Endothelial cell of umbilical vein (primary cell): Measurements from ENCODE around the gene FAU. TPM values are rescaled to one million over a fixed set of nuclear protein-coding genes. Genes with fewer than 3 reads are reported as not detected.

ENCODE experiments used
- BruUV-seq: library from RNA; stranded (reverse); fragments of 400-500 nt; replicated peaks from 2 replicates; lab custom pipeline; 2021; lab: Mats Ljungman, UMichigan
- CTCF ChIA-PET: fragments of 300-600, 350-600 bp; sonication (Branson Sonifier 250); formaldehyde crosslinking; loops from one replicate; lab custom pipeline; 2021; ENCODE audit warnings: antibody characterized with exemption, inconsistent platforms; lab: Charles Lee
- POLR2A ChIA-PET: fragments of 300-600, 350-600 bp; sonication (Branson Sonifier 250); formaldehyde crosslinking; loops from one replicate; lab custom pipeline; 2021; ENCODE audit warnings: antibody characterized with exemption, inconsistent platforms; lab: Charles Lee
- DNase-seq: peaks from one replicate; pipeline ENCODE4 v3.0.0-alpha.2; 2011; ENCODE audit warnings: low read depth, low spot score
- FAIRE-seq: peaks from 2 replicates; lab custom pipeline; 2011; peaks lifted over from hg19 to GRCh38; lab: Jason Lieb, UNC
- H2AFZ ChIP-seq: 2 replicates; pipeline ENCODE4 v1.6.0; 2012; ENCODE audit warnings: low read depth, low read length, control low read depth, inconsistent platforms
- H3K27ac ChIP-seq: 2 replicates; pipeline ENCODE4 v1.5.1; 2011; ENCODE audit warnings: low read depth, mild to moderate bottlenecking, control low read depth, low read length, moderate library complexity; ENCODE audit not compliant: insufficient read depth
- H3K27me3 ChIP-seq, 2 experiments: 2 replicates each; pipeline versions ENCODE4 v1.6.0 to v1.6.1; 2011; ENCODE audit warnings: low read length in 2 of 2, mixed read lengths in 1 of 2; ENCODE audit not compliant: control insufficient read depth in 2 of 2, insufficient read depth in 2 of 2
- H3K36me3 ChIP-seq, 2 experiments: 2 replicates in 1 of 2; 3 replicates in 1 of 2; pipeline ENCODE4 v1.5.1; 2011; ENCODE audit warnings: low read length in 2 of 2, mild to moderate bottlenecking in 1 of 2, moderate library complexity in 1 of 2; ENCODE audit not compliant: control insufficient read depth in 2 of 2, insufficient read depth in 2 of 2; ENCODE audit errors: extremely low read depth in 1 of 2
- H3K4me1 ChIP-seq: 3 replicates; pipeline ENCODE4 v1.5.1; 2011; ENCODE audit warnings: mild to moderate bottlenecking, low read length; ENCODE audit not compliant: control insufficient read depth, insufficient read depth; ENCODE audit errors: extremely low read depth
- H3K4me2 ChIP-seq: 2 replicates; pipeline ENCODE4 v1.6.1; 2011; ENCODE audit warnings: low read length, control low read depth, mixed read lengths; ENCODE audit not compliant: insufficient read depth
- H3K4me3 ChIP-seq, 3 experiments: fragments of 200-600 bp in 1 of 3; sonication (generic), shearing (Covaris generic) in 1 of 3; replicated peaks in 1 of 3; 2 replicates each; pipeline ENCODE4 v1.5.1; 2011 to 2016; ENCODE audit warnings: control low read depth in 3 of 3, low read length in 3 of 3, mild to moderate bottlenecking in 2 of 3, inconsistent platforms in 1 of 3, low read depth in 1 of 3, moderate library complexity in 1 of 3; ENCODE audit not compliant: insufficient read depth in 1 of 3
- H3K79me2 ChIP-seq: 2 replicates; pipeline ENCODE4 v1.6.0; 2012; ENCODE audit warnings: low read length, inconsistent platforms; ENCODE audit not compliant: control insufficient read depth, insufficient read depth
- H3K9ac ChIP-seq: replicated peaks from 2 replicates; pipeline ENCODE3; 2011; ENCODE audit warnings: low read length, control low read depth; ENCODE audit not compliant: insufficient read depth; ENCODE audit errors: extremely low read depth
- H3K9me1 ChIP-seq: replicated peaks from 3 replicates; pipeline ENCODE4 v1.6.0; 2011; ENCODE audit warnings: mild to moderate bottlenecking, low read length; ENCODE audit not compliant: control insufficient read depth, insufficient read depth; ENCODE audit errors: extremely low read depth
- H3K9me3 ChIP-seq: replicated peaks from 2 replicates; pipeline ENCODE4 v1.5.1; 2012; ENCODE audit warnings: low read length, inconsistent platforms; ENCODE audit not compliant: control insufficient read depth, insufficient read depth
- H4K20me1 ChIP-seq: replicated peaks from 2 replicates; pipeline ENCODE3; 2011; ENCODE audit warnings: mild to moderate bottlenecking, low read length; ENCODE audit not compliant: control insufficient read depth, insufficient read depth; ENCODE audit errors: extremely low read depth
- CTCF ChIP-seq, 2 donors: IDR thresholded peaks; 1 replicate in 1 of 2; 2 replicates in 1 of 2; pipeline ENCODE4 v1.5.1; 2011; ENCODE audit warnings: low read length in 2 of 2, mild to moderate bottlenecking in 2 of 2, moderate library complexity in 2 of 2, control low read depth in 1 of 2, inconsistent platforms in 1 of 2, low read depth in 1 of 2; ENCODE audit not compliant: insufficient read depth in 1 of 2; ENCODE audit errors: extremely low read depth in 1 of 2
- EZH2 ChIP-seq: IDR thresholded peaks from 2 replicates; pipeline ENCODE4 v1.6.1; 2012; ENCODE audit warnings: borderline replicate concordance, low read depth, mild to moderate bottlenecking, moderate library complexity, low read length, inconsistent platforms; ENCODE audit not compliant: severe bottlenecking
- FOS ChIP-seq: IDR thresholded peaks from 2 replicates; pipeline ENCODE4 v1.6.1; 2011; ENCODE audit warnings: mild to moderate bottlenecking, low read length, moderate library complexity, borderline replicate concordance; ENCODE audit not compliant: insufficient read depth
- GATA2 ChIP-seq: IDR thresholded peaks from 2 replicates; pipeline ENCODE4 v1.7.0; 2011; ENCODE audit warnings: low read depth, mild to moderate bottlenecking, moderate library complexity, mixed read lengths, low read length; ENCODE audit not compliant: insufficient read length, insufficient read depth
- JUN ChIP-seq: IDR thresholded peaks from 2 replicates; pipeline ENCODE4 v1.6.1; 2011; ENCODE audit warnings: borderline replicate concordance, low read depth; ENCODE audit not compliant: insufficient read length, insufficient read depth
- MAX ChIP-seq: IDR thresholded peaks from 2 replicates; pipeline ENCODE4 v1.6.1; 2011; ENCODE audit not compliant: insufficient read depth, insufficient read length
- MYC ChIP-seq: IDR thresholded peaks from one replicate; pipeline ENCODE4 v1.6.1; 2011; ENCODE audit warnings: mild to moderate bottlenecking, low read depth, low read length
- POLR2A ChIP-seq: IDR thresholded peaks from 2 replicates; pipeline ENCODE4 v1.6.1; 2012; ENCODE audit warnings: low read depth, mild to moderate bottlenecking, control low read depth, low read length
- POLR2AphosphoS5 ChIP-seq: IDR thresholded peaks from 2 replicates; pipeline ENCODE4 v1.6.1; 2012; ENCODE audit warnings: low read depth, mild to moderate bottlenecking, control low read depth, low read length, moderate library complexity; ENCODE audit not compliant: insufficient read depth
- dilution Hi-C: fragments of 300-500 bp; cut with MboI; formaldehyde crosslinking; loops from one replicate; pipeline ENCODE4 v1.15.0; 2019; ENCODE audit warnings: low sequenced_read_pairs; ENCODE audit not compliant: extremely low pct_ligation_motif_present
- intact Hi-C: fragments of 100-400 bp; cut with micrococcal nuclease; formaldehyde crosslinking; loops from one replicate; pipeline ENCODE4 v1.10.0; 2022
- polyA plus RNA-seq, 4 experiments: library from polyadenylated mRNA; depleted of rRNA in 3 of 4; stranded (reverse) in 3 of 4; unstranded in 1 of 4; fragments of >200 nt; gene quantifications; 2 replicates each; pipeline versions ENCODE4 v1.2.1 to v1.2.3, GENCODE V29; 2011 to 2012; ENCODE audit warnings: missing spikeins in 1 of 4
- total RNA-seq: library from RNA; stranded (reverse); gene quantifications from 2 replicates; pipeline ENCODE4 v1.2.3, GENCODE V29; 2021

The FAU gene
- total and polyA plus RNA-seq, 2 donors (not counting 3 experiments of a cell fraction or from before 2014, with no cell fraction given): 741 to 746 TPM

- intact Hi-C loops (no loop called here), dilution Hi-C loops (no loop called here)
- H3K27me3 ChIP-seq: peaks cover 6 to 7% of the 10 kb centered on the region in 2 experiments
- no peaks in the 10 kb centered on the region for H3K9me3 ChIP-seq
- H3K79me2 ChIP-seq: no peaks in the 10 kb centered on the region
- no peak for TF ChIP-seq MAX
- TF ChIP-seq POLR2AphosphoS5: no peak
- DNase-seq: no peak
- no TSS peak for BruUV-seq
- no peak overlapping the region for H3K4me2 ChIP-seq
- peaks cover 7% of the 10 kb centered on the region for H3K4me1 ChIP-seq
- ChIA-PET POLR2A (interaction anchor here (0.6 kb wide), 1 partner anchor 8 kb away, joined by 4 read pairs; no protein-coding TSS in a partner anchor), CTCF (no interaction called here)
- H2AFZ ChIP-seq: no peak overlapping the region
- FAIRE-seq: no peak
- H3K27ac ChIP-seq: no peak overlapping the region
- no peaks in the 10 kb centered on the region for H4K20me1 ChIP-seq
- H3K4me3 ChIP-seq: no peak overlapping the region
- H3K9ac ChIP-seq: no peak overlapping the region
- H3K36me3 ChIP-seq: no peaks in the 10 kb centered on the region
- no peaks in the 10 kb centered on the region for H3K9me1 ChIP-seq
Observed at GRCh38 chr11:65148657-65149056, 26.7 kb upstream of the FAU start.

GRCh38 chr11:65147352-65148075 is 25.6 kb upstream of the FAU start:
- Histone ChIP-seq H3K27ac (no peak overlapping the region), H3K9me1 (no peaks in the 10 kb centered on the region), H3K9ac (no peak overlapping the region), H2AFZ (no peak overlapping the region), H3K4me3 (no peak overlapping the region), H3K9me3 (no peaks in the 10 kb centered on the region), H3K36me3 (no peaks in the 10 kb centered on the region), H3K79me2 (no peaks in the 10 kb centered on the region), H3K27me3 (peaks cover 4 to 6% of the 10 kb centered on the region in 2 experiments), H4K20me1 (no peaks in the 10 kb centered on the region), H3K4me1 (peaks cover 7% of the 10 kb centered on the region), H3K4me2 (no peak overlapping the region)
- DNase-seq (no peak), FAIRE-seq (no peak)
- POLR2A ChIA-PET: no interaction called here
- BruUV-seq: no TSS peak
- TF ChIP-seq EZH2 (no peak), POLR2A (no peak), MAX (no peak), POLR2AphosphoS5 (no peak), CTCF (IDR thresholded peaks at IDR 0.05; ENCODE audit: extremely low read depth in 1 of 2, insufficient read depth in 1 of 2, low read depth in 1 of 2, low read length in 2 of 2) (no peak), MYC (no peak), FOS (no peak), JUN (no peak), GATA2 (no peak)
- dilution Hi-C loops (no loop called here), intact Hi-C loops (no loop called here)
- CTCF ChIA-PET: interaction anchor here (0.9 kb wide), 1 partner anchor 21 kb away, joined by 3 read pairs; no protein-coding TSS in a partner anchor
